H1 (cell line): ENCODE data around the gene SLC25A42. TPM values are rescaled to one million over a fixed set of nuclear protein-coding genes. Genes with fewer than 3 reads are reported as not detected.

ENCODE experiments used
- CTCF ChIA-PET: fragments of 300-600 bp; sonication (Branson Sonifier 250); formaldehyde crosslinking; loops from one replicate; lab custom pipeline; 2021; ENCODE audit not compliant: partially characterized antibody; lab: Charles Lee
- POLR2A ChIA-PET: fragments of 300-600 bp; sonication (Branson Sonifier 250); formaldehyde crosslinking; loops from one replicate; lab custom pipeline; 2021; ENCODE audit warnings: inconsistent platforms; ENCODE audit not compliant: partially characterized antibody; lab: Charles Lee
- DNase-seq, 2 experiments: peaks; one replicate each; pipeline versions ENCODE4 v3.0.0 to v3.0.0-alpha.2; 2010 to 2022; ENCODE audit warnings: low spot score in 2 of 2, low read depth in 1 of 2, mixed read lengths in 1 of 2
- FAIRE-seq: peaks from 2 replicates; lab custom pipeline; 2011; peaks lifted over from hg19 to GRCh38; lab: Jason Lieb, UNC
- H2AFZ ChIP-seq: 2 replicates; pipeline ENCODE4 v1.8.1; 2012; ENCODE audit warnings: low read length, inconsistent platforms
- H2AK5ac ChIP-seq: 2 replicates; pipeline ENCODE4 v1.6.1; 2013; ENCODE audit warnings: low read depth, low read length
- H2BK120ac ChIP-seq: replicated peaks from 2 replicates; pipeline ENCODE3; 2013; ENCODE audit warnings: low read depth, low read length, inconsistent platforms
- H2BK12ac ChIP-seq: 2 replicates; pipeline ENCODE4 v1.6.1; 2013; ENCODE audit warnings: low read depth, low read length
- H2BK15ac ChIP-seq: 2 replicates; pipeline ENCODE4 v1.6.1; 2013; ENCODE audit warnings: low read length
- H2BK20ac ChIP-seq: 2 replicates; pipeline ENCODE4 v1.6.1; 2013; ENCODE audit warnings: low read length
- H2BK5ac ChIP-seq: 2 replicates; pipeline ENCODE4 v1.6.1; 2013; ENCODE audit warnings: low read depth, low read length
- H3K14ac ChIP-seq: 2 replicates; pipeline ENCODE4 v1.6.1; 2013; ENCODE audit warnings: inconsistent platforms; ENCODE audit not compliant: insufficient read length
- H3K18ac ChIP-seq: 2 replicates; pipeline ENCODE4 v1.6.1; 2013; ENCODE audit warnings: low read length; ENCODE audit errors: extremely low read depth
- H3K23ac ChIP-seq: 2 replicates; pipeline ENCODE4 v1.6.1; 2013; ENCODE audit warnings: inconsistent platforms; ENCODE audit not compliant: insufficient read length
- H3K23me2 ChIP-seq: 2 replicates; pipeline ENCODE4 v1.6.1; 2013; ENCODE audit warnings: low read depth, low read length
- H3K27ac ChIP-seq: 2 replicates; pipeline ENCODE4 v1.6.1; 2011; ENCODE audit warnings: low read depth, low read length, inconsistent platforms
- H3K27me3 ChIP-seq, 4 experiments: replicated peaks in 1 of 4; 1 replicate in 1 of 4; 2 replicates in 3 of 4; pipeline versions ENCODE4 v1.6.1 to v1.8.1; 2011 to 2013; ENCODE audit warnings: low read length in 3 of 4, mild to moderate bottlenecking in 3 of 4, inconsistent platforms in 2 of 4, mixed read lengths in 2 of 4, moderate library complexity in 1 of 4; ENCODE audit not compliant: control insufficient read depth in 3 of 4, insufficient read depth in 3 of 4; ENCODE audit errors: extremely low read depth in 1 of 4
- H3K36me3 ChIP-seq, 4 experiments: 2 replicates each; pipeline versions ENCODE4 v1.6.1 to v1.8.1; 2011 to 2013; ENCODE audit warnings: mild to moderate bottlenecking in 4 of 4, low read length in 3 of 4, moderate library complexity in 2 of 4, control low read depth in 1 of 4, inconsistent platforms in 1 of 4; ENCODE audit not compliant: insufficient read depth in 4 of 4, control insufficient read depth in 2 of 4
- H3K4ac ChIP-seq: replicated peaks from 2 replicates; pipeline ENCODE3; 2013; ENCODE audit warnings: low read length, low read depth, mixed read lengths, inconsistent platforms; ENCODE audit not compliant: insufficient read length
- H3K4me1 ChIP-seq, 4 experiments: replicated peaks in 1 of 4; 1 replicate in 1 of 4; 2 replicates in 3 of 4; pipeline versions ENCODE4 v1.6.1 to v1.8.1; 2011 to 2013; ENCODE audit warnings: low read length in 3 of 4, inconsistent platforms in 2 of 4, mixed read lengths in 1 of 4; ENCODE audit not compliant: insufficient read depth in 4 of 4, control insufficient read depth in 3 of 4
- H3K4me2 ChIP-seq, 2 experiments: 2 replicates each; pipeline versions ENCODE4 v1.6.1 to v1.8.1; 2011 to 2013; ENCODE audit warnings: low read depth in 2 of 2, low read length in 2 of 2, control low read depth in 1 of 2, inconsistent platforms in 1 of 2, mild to moderate bottlenecking in 1 of 2; ENCODE audit not compliant: insufficient read depth in 1 of 2
- H3K4me3 ChIP-seq, 4 experiments: fragments of 200-600, 300-600 bp in 1 of 4; sonication (generic), shearing (Covaris generic), sonication (Bioruptor Twin) in 1 of 4; 2 replicates each; pipeline versions ENCODE4 v1.5.1 to v1.8.1; 2011 to 2016; ENCODE audit warnings: low read length in 4 of 4, low read depth in 3 of 4, control low read depth in 2 of 4, inconsistent platforms in 2 of 4, mild to moderate bottlenecking in 2 of 4, mixed read lengths in 1 of 4, moderate library complexity in 1 of 4; ENCODE audit not compliant: insufficient read depth in 2 of 4; ENCODE audit errors: extremely low read depth in 1 of 4
- H3K56ac ChIP-seq: replicated peaks from 2 replicates; pipeline ENCODE3; 2013; ENCODE audit warnings: low read depth, mild to moderate bottlenecking, mixed read lengths, low read length, inconsistent platforms; ENCODE audit not compliant: insufficient read length
- H3K79me1 ChIP-seq: 2 replicates; pipeline ENCODE4 v1.6.1; 2013; ENCODE audit warnings: low read depth, low read length, control low read depth
- H3K79me2 ChIP-seq, 2 experiments: 2 replicates each; pipeline versions ENCODE4 v1.6.1 to v1.8.1; 2012 to 2013; ENCODE audit warnings: low read length in 2 of 2, mild to moderate bottlenecking in 2 of 2, inconsistent platforms in 1 of 2; ENCODE audit not compliant: insufficient read depth in 2 of 2, control insufficient read depth in 1 of 2
- H3K9ac ChIP-seq, 4 experiments: replicated peaks in 1 of 4; 1 replicate in 1 of 4; 2 replicates in 3 of 4; pipeline versions ENCODE4 v1.6.1 to v1.8.1; 2011 to 2013; ENCODE audit warnings: low read depth in 3 of 4, low read length in 3 of 4, control low read depth in 2 of 4, mild to moderate bottlenecking in 2 of 4, moderate library complexity in 2 of 4, inconsistent platforms in 1 of 4; ENCODE audit errors: extremely low read depth in 1 of 4
- H3K9me3 ChIP-seq, 2 experiments: 2 replicates each; pipeline versions ENCODE4 v1.6.1 to v1.8.1; 2012 to 2013; ENCODE audit warnings: mild to moderate bottlenecking in 2 of 2, moderate library complexity in 2 of 2, control low read depth in 1 of 2, inconsistent platforms in 1 of 2, low read depth in 1 of 2, low read length in 1 of 2, mixed read lengths in 1 of 2; ENCODE audit not compliant: insufficient read depth in 2 of 2
- H4K20me1 ChIP-seq, 2 experiments: replicated peaks in 1 of 2; 2 replicates each; pipeline versions ENCODE3 to v1.8.1; 2011 to 2013; ENCODE audit warnings: inconsistent platforms in 2 of 2, low read length in 2 of 2, mild to moderate bottlenecking in 1 of 2; ENCODE audit not compliant: insufficient read depth in 2 of 2, control insufficient read depth in 1 of 2
- H4K5ac ChIP-seq: 2 replicates; pipeline ENCODE4 v1.6.1; 2013; ENCODE audit warnings: low read length, low read depth, mixed read lengths, inconsistent platforms; ENCODE audit not compliant: insufficient read length
- H4K8ac ChIP-seq: 2 replicates; pipeline ENCODE4 v1.8.0; 2013; ENCODE audit warnings: mild to moderate bottlenecking, moderate library complexity, low read length, inconsistent platforms; ENCODE audit not compliant: insufficient read depth; ENCODE audit errors: extremely low read depth
- H4K91ac ChIP-seq: replicated peaks from 2 replicates; pipeline ENCODE3; 2013; ENCODE audit warnings: low read length, mixed read lengths, inconsistent platforms; ENCODE audit not compliant: insufficient read length
- ASH2L ChIP-seq: fragments of 200-600, 300-600 bp; sonication (generic); IDR thresholded peaks from one replicate; pipeline ENCODE4 v1.7.1; 2017; ENCODE audit warnings: low read length
- CEBPB ChIP-seq: IDR thresholded peaks from 2 replicates; pipeline ENCODE4 v1.6.1; 2012; ENCODE audit warnings: low read depth, low read length
- CREB1 ChIP-seq: IDR thresholded peaks from 2 replicates; pipeline ENCODE4 v1.6.1; 2012; ENCODE audit warnings: inconsistent platforms
- EGR1 ChIP-seq: IDR thresholded peaks from 2 replicates; pipeline ENCODE4 v1.6.1; 2011; ENCODE audit warnings: low read depth, low read length, borderline replicate concordance
- HDAC6 ChIP-seq: IDR thresholded peaks from one replicate; pipeline ENCODE4 v1.7.1; 2012; ENCODE audit warnings: low read depth, mild to moderate bottlenecking, inconsistent platforms, low read length, moderate library complexity
- KDM1A ChIP-seq: fragments of 200-600, 300-600 bp; sonication (generic); IDR thresholded peaks from 2 replicates; pipeline ENCODE4 v1.7.1; 2016; ENCODE audit warnings: mild to moderate bottlenecking, low read length, borderline replicate concordance
- PHF8 ChIP-seq: fragments of 200-600 bp; sonication (generic); conservative IDR thresholded peaks from 2 replicates; pipeline ENCODE4 v1.7.1; 2012; ENCODE audit warnings: low read depth, mild to moderate bottlenecking, inconsistent platforms, low read length, moderate library complexity
- POLR2A ChIP-seq, 2 experiments: IDR thresholded peaks; 1 replicate in 1 of 2; 2 replicates in 1 of 2; pipeline ENCODE4 v1.6.1; 2011; ENCODE audit warnings: low read depth in 2 of 2, low read length in 2 of 2, mild to moderate bottlenecking in 2 of 2; ENCODE audit errors: control extremely low read depth in 1 of 2
- SIN3A ChIP-seq, 2 experiments: IDR thresholded peaks in 1 of 2; conservative IDR thresholded peaks in 1 of 2; 2 replicates each; pipeline ENCODE4 v1.6.1; 2011 to 2012; ENCODE audit warnings: low read length in 2 of 2, improper control_type of control experiment in 1 of 2, low read depth in 1 of 2, mild to moderate bottlenecking in 1 of 2
- WGBS, 2 experiments: shearing (Covaris generic) in 1 of 2; methylation state at CpG; one replicate each; pipeline versions ENCODE4 v1.1.6 to v1.1.7; 2013 to 2015; ENCODE audit warnings: low lambda C conversion rate in 2 of 2, mixed read lengths in 2 of 2, inconsistent platforms in 1 of 2, low coverage in 1 of 2, missing lambda C conversion rate in 1 of 2; ENCODE audit not compliant: insufficient replicate concordance in 2 of 2, insufficient coverage in 1 of 2, insufficient read length in 1 of 2; ENCODE audit errors: extremely low coverage in 1 of 2, missing lambda C conversion rate in 1 of 2; 5-methylcytosine and 5-hydroxymethylcytosine counted together
- polyA plus RNA-seq, 7 experiments: library from polyadenylated mRNA; depleted of rRNA in 3 of 7; stranded (reverse) in 5 of 7; unstranded in 2 of 7; fragments of >200 nt in 5 of 7; fragments of 200-250 nt in 2 of 7; gene quantifications; 1 replicate in 5 of 7; 2 replicates in 1 of 7; 4 replicates in 1 of 7; pipeline versions ENCODE4 v1.2.1 to v1.2.3, GENCODE V29; 2011 to 2013; ENCODE audit warnings: missing spikeins in 2 of 7, mixed read lengths in 2 of 7
- total RNA-seq: library from RNA; stranded (reverse); fragmentation: NEBNext Ultra II Directional; extraction: Animal tissue kit (Norgen Biotek cat#: 25700); gene quantifications from 2 replicates; pipeline ENCODE4 v1.2.1, GENCODE V29; 2021
- TF ChIP-seq, protein P1 (sequence below), 3 experiments: IDR thresholded peaks; 1 replicate in 2 of 3; 2 replicates in 1 of 3; pipeline versions ENCODE4 v1.5.1 to v1.6.1; 2011; ENCODE audit warnings: low read length in 3 of 3, mild to moderate bottlenecking in 3 of 3, inconsistent platforms in 2 of 3, low read depth in 1 of 3, moderate library complexity in 1 of 3; ENCODE audit not compliant: insufficient read depth in 1 of 3; ENCODE audit errors: control extremely low read depth in 1 of 3

The SLC25A42 gene
- total and polyA plus RNA-seq, 2 of the 8 experiments (the other 6 are each of a cell fraction or from before 2014, with no cell fraction given) = 5.9 to 6.2 TPM

DNA sequence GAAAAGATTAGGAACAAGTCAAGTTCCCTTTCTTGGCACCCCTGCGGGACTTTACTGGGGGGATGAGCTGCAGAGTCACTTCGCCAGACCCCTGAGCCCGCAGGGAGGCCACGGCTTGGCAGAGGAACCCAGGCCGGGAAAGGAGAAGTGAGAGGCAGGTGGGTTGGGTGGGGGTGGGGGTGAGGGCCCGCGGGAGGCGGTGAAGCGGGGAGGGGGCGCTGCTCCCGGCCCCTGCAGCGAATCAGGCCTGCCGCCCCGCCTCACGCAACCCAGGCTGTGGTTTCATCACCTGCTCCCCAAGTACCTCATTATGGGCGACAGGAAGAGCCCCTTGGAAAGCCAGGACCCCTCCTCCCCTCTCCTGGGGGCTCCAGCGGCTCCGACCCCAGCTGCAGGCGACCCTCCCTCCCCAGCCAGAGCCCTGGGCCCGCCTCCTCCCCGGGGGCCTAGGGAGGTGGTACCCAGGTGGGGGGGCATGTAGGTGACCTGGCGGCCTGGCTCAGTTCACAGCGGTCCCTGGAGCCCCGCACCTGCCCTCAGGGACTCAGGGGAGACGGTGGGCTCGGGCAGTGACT, 96.8 kb downstream of the SLC25A42 start:
- no peaks in the 10 kb centered on the region; a peak in 1 of 7 replicates for H3K27me3 ChIP-seq
- H3K27ac ChIP-seq = no peak overlapping the region; the same call in 1 of the 2 replicates
- peak overlapping the region; percentile 64 for H2BK120ac ChIP-seq
- H2AK5ac ChIP-seq = peak overlapping the region; percentile 24; the same call in 1 of the 2 replicates
- H3K4ac ChIP-seq = peak overlapping the region; percentile 85
- H3K56ac ChIP-seq = no peak overlapping the region
- H2BK12ac ChIP-seq = 0 out of 2 replicates have a peak overlapping the region, but pooled peaks have one; percentile 63
- H3K79me1 ChIP-seq = no peaks in the 10 kb centered on the region
- H3K23me2 ChIP-seq = peaks cover 4% of the 10 kb centered on the region; the same call in 1 of the 2 replicates
- WGBS, 2 experiments = 48% methylated on average over 17 of the region's 26 CpGs; no CpG with 5 or more reads in 1 of the 2 experiments
- CTCF ChIA-PET = interaction anchor here (0.6 to 11.9 kb wide), 7 partner anchors 9 to 173 kb away, joined by 3 to 109 read pairs (median 3); partner anchors contain the start of gene MEF2B
- peak overlapping the region; percentile 19 to 50; a peak in 3 of 4 replicates for H3K4me2 ChIP-seq
- FAIRE-seq = no peak
- H4K8ac ChIP-seq = peak overlapping the region; percentile 97
- H3K79me2 ChIP-seq = no peaks in the 10 kb centered on the region
- peak overlapping the region; percentile 76 for H2BK5ac ChIP-seq
- DNase-seq = peak; percentile 33 to 76
- no peak overlapping the region for H2AFZ ChIP-seq
- no peak overlapping the region for H2BK15ac ChIP-seq
- POLR2A ChIA-PET = interaction anchor here (0.7 to 9.4 kb wide), 9 partner anchors 9 to 172 kb away, joined by 3 to 133 read pairs (median 3); partner anchors contain the start of gene MEF2B
- peak overlapping the region; percentile 60; the same call in 1 of the 2 replicates for H3K18ac ChIP-seq
- peak overlapping the region in 1 of 4 experiments; percentile 29; a peak in 2 of 8 replicates for H3K4me3 ChIP-seq
- no peak overlapping the region for H3K14ac ChIP-seq
- peak overlapping the region; percentile 68 for H4K5ac ChIP-seq
- no peak overlapping the region for H3K23ac ChIP-seq
- H4K20me1 ChIP-seq = no peaks in the 10 kb centered on the region
- H4K91ac ChIP-seq = peak overlapping the region; percentile 93
- no peaks in the 10 kb centered on the region for H3K9me3 ChIP-seq
- H3K9ac ChIP-seq = no peak overlapping the region; a peak in 1 of 7 replicates
- H3K4me1 ChIP-seq = peaks cover 0 to 8% (median 5%) of the 10 kb centered on the region in 4 experiments; a peak in 4 of 7 replicates
- H3K36me3 ChIP-seq = peaks cover 0 to 8% (median 0%) of the 10 kb centered on the region in 4 experiments; a peak in 1 of 8 replicates
- peak overlapping the region; percentile 90; the same call in 1 of the 2 replicates for H2BK20ac ChIP-seq
- no peak for TF ChIP-seq HDAC6
- peak in 1 of 2 experiments; percentile 24; a peak in 1 of 3 replicates for TF ChIP-seq POLR2A (IDR thresholded peaks at IDR 0.05; ENCODE audit: control extremely low read depth in 1 of 2, low read depth in 2 of 2, low read length in 2 of 2)
- TF ChIP-seq, protein P1, sequence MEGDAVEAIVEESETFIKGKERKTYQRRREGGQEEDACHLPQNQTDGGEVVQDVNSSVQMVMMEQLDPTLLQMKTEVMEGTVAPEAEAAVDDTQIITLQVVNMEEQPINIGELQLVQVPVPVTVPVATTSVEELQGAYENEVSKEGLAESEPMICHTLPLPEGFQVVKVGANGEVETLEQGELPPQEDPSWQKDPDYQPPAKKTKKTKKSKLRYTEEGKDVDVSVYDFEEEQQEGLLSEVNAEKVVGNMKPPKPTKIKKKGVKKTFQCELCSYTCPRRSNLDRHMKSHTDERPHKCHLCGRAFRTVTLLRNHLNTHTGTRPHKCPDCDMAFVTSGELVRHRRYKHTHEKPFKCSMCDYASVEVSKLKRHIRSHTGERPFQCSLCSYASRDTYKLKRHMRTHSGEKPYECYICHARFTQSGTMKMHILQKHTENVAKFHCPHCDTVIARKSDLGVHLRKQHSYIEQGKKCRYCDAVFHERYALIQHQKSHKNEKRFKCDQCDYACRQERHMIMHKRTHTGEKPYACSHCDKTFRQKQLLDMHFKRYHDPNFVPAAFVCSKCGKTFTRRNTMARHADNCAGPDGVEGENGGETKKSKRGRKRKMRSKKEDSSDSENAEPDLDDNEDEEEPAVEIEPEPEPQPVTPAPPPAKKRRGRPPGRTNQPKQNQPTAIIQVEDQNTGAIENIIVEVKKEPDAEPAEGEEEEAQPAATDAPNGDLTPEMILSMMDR (IDR thresholded peaks at IDR 0.05; ENCODE audit: control extremely low read depth in 1 of 3, insufficient read depth in 1 of 3, low read depth in 1 of 3, low read length in 3 of 3) = no peak
- peak; percentile 10 for TF ChIP-seq ASH2L
- no peak for TF ChIP-seq SIN3A (conservative IDR thresholded peaks at IDR 0.05 in 1 of 2, IDR thresholded peaks at IDR 0.05 in 1 of 2; ENCODE audit: low read depth in 1 of 2, low read length in 2 of 2)
- no peak for TF ChIP-seq CREB1
- TF ChIP-seq PHF8 = no peak
- no peak for TF ChIP-seq EGR1
- TF ChIP-seq CEBPB = peak; percentile 71; the same call in 1 of the 2 replicates
- no peak for TF ChIP-seq KDM1A
